8988T (cell line): ENCODE results near the gene RAB30.

Source experiments
- DNase-seq: peaks from one replicate; pipeline ENCODE4 v3.0.0; 2011

RAB30 gene

DNA sequence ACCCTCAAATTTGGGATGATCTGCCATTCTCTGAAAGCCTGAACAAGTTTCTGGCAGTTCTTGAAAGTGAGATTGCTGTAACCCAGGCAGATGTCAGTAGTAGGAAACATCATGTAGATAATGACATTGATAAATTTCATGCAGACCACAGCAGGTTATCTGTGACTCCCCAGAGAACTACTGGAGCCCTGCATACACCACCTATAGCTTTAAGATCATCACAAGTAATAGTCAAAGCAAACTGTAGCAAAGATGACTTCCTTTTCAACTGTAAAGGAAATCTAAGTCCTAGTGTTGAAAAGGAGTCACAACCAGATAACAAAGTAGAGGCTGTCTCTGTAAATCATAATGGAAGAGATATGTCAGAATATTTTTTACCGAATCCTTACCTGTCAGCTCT is 139.1 kb downstream of the RAB30 start:
- DNase-seq = no peak

DNA sequence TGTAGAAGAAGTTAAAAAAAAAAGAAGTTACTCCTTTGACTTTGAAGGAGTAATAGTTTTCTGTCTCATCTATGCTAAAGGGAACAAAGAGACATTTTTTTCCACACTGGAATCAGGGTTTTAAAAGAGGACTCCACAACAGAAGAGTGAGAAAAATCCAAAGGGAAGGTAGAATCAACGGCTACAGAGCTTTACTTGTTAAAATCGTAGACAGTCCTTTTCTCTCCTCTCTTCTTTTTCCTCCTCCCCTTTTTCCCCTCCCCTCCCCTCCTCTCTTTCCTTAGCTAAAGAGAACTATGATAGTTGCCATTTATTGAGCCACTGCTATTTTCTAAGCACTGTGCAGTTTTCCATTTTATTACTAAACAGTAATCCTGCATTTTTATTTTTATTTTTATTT is 141.0 kb downstream of the RAB30 start:
- no peak for DNase-seq

DNA sequence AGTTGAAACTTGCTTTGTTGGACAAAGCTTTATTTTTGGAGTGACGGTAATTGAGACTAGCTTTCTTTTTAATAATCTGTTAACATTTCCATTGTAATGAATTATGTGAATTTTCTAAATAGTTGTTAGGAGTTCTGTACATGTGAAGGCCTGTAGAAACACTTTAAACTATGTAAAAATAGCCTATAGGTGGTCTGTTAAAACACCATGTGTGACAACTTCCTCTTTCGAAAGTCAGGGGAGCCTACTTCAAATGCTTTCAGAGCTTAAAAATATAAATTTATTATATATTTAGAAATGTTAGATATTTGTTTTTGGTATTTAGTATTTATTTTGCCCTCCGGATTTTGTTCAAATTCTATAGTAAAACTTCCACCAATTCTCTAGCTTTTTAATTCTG is 141.5 kb downstream of the RAB30 start:
- no peak for DNase-seq

DNA sequence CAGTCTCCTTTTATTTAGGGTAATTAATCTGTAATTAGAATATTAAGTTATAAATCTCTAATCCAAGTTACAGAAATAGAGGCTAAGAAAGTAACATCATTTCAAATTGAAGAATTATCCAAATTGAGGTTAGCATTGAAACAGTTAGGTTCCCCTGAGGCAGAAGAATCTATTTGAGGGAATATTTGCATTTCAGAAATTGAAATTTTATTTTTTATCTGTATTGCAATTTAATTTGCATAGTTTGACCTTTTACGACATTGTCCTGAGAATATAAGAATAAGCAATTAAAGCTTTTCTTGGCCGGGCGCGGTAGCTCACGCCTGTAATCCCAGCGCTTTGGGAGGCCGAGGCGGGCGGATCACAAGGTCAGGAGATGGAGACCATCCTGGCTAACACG is 142.6 kb downstream of the RAB30 start:
- DNase-seq = no peak

DNA sequence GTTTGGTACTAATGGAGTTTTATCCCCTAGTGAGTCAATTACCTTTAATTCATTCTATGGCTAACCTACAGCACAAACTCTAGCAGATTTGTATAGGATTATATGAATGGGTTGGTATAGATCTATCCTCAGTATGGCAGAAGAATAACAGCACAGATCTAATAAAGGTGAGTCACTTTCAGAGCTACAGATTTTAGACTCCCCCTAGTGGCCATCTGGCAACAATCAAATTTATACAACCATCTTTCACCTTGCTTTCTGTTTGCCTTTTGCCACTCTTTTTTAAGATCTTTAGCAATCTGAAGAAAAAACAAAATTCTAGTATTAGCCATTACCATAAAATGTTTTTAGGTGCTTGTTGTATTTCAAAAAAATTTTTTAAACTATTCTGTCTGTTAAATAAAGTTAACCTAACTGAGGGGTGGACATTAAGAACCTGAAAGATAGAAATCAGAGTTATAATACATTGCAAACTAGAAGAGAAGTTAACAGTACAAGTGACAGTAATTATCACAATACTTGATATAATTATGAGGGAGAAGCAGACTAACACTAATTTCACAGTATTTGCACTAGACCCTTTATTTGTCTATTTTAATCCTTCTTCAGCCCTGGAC is 144.3 kb downstream of the RAB30 start:
- DNase-seq = peak; percentile 14

DNA sequence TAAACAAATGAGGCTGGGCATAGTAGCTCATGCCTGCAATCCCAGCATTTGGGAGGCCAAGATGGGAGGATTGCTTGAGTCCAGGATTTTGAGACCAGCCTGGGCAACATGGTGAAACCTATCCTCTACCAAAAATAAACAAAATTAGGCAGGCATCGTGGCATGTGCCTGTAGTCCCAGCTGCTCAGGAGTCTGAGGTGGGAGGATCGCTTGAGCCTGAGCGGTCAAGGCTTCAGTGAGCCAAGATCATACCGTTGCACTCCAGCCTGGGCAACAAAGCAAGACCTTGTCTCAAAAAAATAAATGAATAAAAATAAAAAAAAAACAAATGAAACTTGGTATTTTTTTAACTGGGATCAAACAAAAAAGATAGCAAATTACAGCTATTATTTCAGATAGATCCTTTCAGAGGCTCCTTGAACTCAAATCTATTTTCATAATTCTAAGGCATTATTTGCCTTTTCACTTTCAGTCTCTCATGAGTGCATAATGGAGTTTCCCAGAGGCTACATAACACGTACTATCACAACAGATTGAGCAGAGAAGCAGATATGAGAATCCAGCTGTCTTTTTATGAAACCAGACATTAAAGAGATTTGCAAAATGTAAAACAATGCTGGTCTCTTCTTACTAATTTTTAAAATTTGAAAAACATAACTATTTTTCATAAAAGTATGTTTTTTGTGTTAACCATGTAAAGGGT is 147.0 kb downstream of the RAB30 start:
- no peak for DNase-seq
